NOMO-1 treated with DMSO at 0.1 percent for 48 hours (cell line): ENCODE results near the gene PAK4.

Source experiments
- DNase-seq: peaks from one replicate; lab custom pipeline; 2025; ENCODE audit not compliant: unreplicated experiment; lab: John Stamatoyannopoulos, UW

Gene PAK4

DNA sequence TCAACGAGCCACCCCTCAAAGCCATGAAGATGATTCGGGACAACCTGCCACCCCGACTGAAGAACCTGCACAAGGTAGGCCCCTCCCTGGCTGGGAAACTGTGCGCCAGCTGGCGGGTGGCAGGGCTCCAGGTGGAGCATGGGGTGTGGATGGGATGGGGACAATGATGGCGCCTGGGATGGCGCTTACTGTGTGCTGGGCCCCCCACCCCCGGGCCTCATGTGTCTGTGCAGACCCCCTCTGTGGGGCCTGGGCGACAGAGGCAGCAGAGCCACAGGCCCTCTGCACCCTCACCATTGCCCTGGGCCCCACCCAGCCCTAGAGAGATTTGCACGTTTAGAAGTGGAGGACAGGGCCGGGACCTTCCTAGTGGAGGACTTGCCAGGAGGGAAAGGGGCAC is 52.1 kb downstream of the PAK4 start:
- no peak for DNase-seq

DNA sequence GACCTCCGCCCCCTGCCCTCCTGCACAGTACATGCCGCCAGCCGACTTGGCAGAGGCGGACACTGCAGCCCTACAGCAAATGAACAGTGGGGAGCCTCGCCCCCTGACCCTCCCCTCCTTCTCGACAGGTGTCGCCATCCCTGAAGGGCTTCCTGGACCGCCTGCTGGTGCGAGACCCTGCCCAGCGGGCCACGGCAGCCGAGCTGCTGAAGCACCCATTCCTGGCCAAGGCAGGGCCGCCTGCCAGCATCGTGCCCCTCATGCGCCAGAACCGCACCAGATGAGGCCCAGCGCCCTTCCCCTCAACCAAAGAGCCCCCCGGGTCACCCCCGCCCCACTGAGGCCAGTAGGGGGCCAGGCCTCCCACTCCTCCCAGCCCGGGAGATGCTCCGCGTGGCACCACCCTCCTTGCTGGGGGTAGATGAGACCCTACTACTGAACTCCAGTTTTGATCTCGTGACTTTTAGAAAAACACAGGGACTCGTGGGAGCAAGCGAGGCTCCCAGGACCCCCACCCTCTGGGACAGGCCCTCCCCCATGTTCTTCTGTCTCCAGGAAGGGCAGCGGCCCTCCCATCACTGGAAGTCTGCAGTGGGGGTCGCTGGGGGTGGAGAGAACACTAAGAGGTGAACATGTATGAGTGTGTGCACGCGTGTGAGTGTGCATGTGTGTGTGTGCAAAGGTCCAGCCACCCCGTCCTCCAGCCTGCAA is 52.9 kb downstream of the PAK4 start:
- no peak for DNase-seq

DNA sequence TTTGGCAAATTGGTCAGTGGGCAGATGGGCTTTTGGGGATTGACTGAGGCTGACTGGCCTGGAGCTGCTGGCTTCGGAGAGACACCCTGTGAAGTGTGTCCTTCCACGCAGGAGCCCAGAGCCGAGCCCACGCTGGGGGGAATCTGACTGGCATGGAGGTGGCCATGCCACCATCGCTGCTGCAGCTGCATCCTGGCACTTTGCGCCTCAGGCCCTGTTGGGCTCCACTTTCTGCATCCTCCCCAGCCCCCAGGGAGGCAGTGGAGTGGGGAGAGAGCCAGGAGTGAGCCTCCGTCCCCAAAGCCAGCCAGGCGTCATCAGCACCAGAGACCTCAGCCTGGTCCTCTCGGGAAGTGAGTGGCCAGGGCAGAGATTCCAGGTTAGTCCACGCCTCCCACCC is 54.2 kb downstream of the PAK4 start:
- DNase-seq: no peak

DNA sequence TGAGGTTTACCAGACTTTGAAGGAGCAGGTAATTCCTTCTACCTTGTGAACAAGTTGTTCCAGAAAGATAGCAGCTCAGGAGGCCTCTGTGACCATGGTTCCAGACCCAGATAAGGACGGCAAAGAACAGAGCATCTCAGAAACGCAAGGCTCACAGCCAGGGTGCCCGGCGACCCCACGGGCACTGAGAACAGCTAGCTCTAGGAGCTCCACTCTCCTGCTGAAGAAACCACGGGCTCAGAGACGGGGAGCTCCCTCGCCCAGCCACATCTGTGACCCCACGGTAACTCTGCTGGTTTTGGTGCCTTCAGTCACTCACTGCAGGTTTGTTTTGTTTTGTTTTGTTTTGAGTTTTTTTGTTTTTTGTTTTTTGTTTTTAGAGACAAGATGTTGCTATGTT is 55.2 kb downstream of the PAK4 start:
- DNase-seq: no peak

DNA sequence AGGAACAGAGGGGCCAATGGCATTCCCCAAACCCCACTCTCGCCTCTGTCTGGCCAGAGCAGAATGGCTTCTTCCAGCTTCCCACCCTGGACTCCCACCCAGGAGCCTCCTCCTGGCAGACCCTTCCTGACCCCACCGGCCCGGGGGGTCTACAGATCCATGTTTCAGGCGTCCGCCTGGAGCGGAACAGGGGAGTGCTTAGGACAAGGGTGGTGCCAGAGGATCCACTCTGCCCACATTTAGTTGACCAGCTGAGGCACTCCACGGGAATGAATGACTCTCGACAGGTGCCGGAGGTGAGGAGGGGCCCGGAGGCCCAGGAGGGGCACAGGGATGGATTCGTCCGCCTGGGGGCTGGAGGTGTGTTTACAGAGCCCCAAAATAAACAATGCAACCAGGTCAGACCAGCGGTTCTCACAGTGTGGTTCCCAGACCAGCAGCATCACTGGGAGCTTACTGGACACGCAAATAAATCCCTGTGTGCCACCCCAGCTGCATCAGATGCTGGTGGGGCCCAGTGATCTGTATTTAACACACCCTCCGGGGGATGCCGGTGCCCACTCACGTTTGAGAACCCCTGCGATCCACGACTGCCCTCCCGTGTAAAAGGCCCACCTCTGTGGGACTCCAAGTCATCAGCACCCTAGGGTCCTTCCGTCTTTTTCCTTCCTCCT is 56.1 kb downstream of the PAK4 start:
- DNase-seq: no peak

DNA sequence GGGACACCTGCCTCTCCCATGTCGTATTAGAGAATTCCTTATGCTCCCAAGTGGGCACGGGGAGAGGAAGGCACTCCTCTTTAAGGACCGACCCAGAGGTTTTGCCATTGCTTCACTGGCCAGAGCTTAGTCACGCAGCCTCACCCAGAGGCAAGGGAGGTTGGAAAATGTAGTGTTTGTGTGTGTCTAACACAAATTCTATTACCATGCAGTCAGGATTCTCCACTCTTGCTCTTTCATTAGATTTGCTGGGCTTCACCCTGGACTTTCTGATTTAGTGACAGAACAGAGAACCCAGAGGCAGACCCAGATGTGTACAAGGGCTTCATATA is 56.6 kb downstream of the PAK4 start:
- no peak for DNase-seq

DNA sequence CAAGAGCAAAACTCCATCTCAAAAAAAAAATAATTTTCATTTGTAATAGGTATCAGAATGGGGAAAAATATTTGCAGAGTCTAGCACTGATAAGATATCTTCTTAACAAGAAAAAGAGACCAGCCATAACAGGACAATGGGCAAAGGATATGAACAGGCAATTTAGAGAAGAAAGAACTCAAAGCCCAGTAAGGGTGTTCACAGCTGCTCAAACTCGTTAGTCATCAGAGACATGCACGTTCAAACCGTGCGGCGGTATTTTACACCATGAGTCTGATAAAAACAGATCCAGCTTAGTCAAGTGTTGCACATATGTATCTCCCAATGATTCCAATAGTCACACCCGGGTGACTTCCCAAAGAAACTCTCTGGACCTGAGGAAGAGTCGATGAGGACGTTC is 57.5 kb downstream of the PAK4 start:
- DNase-seq: no peak

DNA sequence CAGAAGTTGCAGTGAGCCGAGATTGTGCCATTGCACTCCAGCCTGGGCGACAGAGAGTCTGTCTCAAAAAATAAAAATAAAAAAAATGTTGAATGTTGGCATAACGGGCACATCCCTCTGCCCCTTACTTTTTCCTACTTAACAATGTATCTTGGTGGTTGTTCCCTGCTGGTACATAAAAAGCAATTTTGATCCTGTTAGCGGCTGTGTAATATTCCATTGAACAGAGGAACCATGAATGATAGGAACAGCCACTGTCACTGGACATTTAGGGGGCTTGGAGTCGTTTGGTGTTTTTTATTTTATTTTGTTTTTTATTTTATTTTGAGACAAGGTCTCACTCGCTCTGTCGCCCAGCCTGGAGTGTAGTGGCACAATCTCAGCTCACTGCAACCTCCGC is 60.8 kb downstream of the PAK4 start:
- no peak for DNase-seq

DNA sequence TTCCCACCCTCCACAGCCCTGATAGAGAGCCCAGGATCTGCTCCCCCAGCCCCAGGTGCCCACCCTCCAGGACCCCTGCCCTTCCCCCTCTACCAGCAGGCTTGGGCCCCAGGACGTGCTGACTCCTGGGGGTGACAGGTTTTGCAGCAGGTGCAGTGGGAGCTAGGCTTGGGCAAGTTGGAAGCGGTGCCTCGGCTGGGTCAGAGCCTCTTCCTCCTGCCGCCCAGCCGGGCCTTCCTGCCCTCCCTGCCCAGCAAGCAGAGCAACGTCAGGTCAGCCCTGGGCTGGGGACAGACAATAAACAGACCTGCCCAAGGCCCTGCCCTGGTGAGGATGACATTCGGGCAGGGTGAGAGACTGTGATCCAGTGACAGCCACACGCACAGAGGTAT is 62.0 kb downstream of the PAK4 start:
- DNase-seq: no peak

DNA sequence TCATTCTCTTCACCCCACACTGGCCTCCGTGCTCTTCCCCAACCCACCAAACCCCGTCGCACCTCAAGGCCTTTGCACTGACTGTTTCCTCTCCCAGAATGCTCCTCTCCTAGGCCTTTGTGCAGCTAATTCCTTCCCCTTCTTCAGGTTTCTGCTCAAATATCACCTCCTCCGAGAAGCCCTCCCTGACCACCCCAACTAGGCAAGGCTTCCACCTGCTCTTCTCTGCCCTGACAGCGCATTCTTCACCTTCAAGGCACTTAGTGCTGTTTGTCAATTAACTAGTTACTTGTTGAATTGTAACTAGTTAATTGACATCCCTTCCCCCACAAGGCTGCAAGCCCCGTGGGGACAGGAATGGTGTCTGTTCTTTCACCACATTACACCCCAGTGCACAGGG is 63.4 kb downstream of the PAK4 start:
- DNase-seq: no peak

DNA sequence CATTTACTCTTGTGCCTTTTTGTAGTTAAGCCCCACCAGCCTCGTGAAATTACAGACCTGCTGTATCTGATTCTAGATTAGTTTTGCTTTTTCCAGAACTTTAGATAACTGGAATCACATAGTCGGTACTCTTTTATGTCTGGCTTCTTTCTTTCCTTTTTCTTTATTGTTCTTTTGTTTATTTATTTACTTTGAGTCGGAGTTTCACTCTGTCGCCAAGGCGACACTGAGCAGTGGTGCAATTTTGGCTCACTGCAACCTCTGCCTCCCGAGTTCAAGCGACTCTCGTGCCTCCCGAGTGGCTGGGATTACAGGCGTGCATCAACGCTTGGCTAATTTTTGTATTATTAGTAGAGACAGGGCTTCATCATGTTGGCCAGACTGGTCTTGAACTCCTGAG is 65.2 kb downstream of the PAK4 start:
- DNase-seq: no peak

DNA sequence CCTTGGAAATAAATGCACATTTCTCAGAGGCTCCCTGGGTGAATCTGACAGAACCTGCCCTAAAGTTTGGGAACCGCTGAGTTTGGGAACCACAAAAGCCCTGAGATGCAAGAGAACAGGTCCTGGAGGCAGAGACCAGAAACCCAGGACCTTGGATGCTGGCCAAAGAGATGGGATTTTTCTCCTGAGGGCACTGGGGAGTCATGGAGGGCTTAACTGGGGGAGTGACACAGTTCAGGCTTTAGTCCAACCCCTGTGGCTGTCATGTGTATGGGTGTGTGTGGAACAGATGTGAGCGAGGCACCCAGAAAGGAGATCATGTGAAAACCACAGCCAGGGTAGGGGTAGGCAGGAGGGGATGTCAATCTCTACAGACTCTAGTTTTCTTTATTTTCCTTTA is 67.3 kb downstream of the PAK4 start:
- no peak for DNase-seq

DNA sequence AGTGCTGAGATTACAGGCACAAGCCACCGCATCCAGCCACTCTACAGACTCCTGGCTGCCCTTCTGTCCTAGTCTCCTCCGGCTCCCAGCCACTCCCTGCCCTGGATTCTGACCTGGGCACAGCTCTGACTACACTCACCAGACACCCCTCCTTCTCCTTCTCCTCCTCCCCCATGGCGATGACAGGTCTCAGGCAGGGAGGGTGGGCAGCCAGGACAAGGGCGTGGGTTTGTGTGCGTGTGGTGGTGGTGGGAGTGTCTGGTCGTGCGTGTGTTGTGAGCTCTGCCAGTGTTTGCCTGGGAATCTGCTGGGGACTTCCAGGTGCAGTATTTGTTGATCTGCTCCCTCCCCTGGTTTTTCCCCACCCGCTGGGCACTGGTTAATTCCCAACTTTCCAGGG is 68.2 kb downstream of the PAK4 start:
- DNase-seq: no peak

DNA sequence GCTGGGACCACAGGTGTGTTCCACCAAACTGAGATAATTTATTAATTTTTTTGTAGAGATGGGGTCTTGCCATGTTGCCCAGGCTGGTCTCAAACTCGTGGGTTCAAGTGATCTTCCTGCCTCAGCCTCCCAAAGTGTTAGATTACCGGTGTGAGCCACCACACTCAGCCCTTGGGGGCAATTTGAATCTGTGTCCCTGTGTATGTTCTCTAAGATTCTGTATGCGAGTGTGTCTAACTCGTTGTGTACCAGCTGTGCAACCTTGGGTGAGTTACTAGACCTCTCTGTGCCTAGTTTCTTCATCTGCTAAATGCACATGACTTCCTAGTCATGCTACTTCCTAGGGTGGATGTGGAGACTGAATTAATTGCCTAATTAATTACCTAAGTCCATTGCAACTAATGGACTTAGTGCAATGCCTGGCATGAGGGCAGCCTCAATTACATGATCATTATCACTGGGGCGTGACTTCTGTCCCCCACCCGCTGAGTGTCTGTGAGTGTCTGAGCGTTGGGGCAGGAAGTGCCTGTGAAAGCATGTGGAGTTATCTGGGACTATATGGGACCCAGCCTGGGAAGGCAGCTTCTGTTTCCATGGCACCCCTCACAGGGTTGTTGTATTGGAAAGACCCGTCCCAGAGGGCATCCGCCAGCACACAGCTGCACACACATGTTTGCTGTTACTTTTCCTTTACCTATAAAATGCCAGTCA is 69.4 kb downstream of the PAK4 start:
- no peak for DNase-seq

DNA sequence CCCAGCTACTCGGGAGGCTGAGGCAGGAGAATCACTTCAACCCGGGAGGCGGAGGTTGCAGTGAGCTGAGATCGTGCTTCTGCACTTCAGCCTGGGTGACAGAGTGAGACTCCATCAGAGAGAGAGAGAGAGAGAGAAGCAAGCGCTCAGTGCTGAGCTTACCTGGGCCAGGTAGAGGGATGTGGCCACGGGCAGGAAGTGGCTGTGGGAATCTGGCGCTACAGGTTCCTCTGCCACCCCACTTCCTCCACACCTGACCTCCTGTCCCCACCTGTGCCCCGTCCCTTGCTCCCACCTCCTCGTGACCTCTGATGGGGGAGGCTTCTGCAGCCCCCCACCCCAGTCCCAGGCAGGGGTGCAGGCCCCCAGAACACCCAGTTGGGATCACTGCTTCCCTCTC is 70.2 kb downstream of the PAK4 start:
- DNase-seq: no peak

DNA sequence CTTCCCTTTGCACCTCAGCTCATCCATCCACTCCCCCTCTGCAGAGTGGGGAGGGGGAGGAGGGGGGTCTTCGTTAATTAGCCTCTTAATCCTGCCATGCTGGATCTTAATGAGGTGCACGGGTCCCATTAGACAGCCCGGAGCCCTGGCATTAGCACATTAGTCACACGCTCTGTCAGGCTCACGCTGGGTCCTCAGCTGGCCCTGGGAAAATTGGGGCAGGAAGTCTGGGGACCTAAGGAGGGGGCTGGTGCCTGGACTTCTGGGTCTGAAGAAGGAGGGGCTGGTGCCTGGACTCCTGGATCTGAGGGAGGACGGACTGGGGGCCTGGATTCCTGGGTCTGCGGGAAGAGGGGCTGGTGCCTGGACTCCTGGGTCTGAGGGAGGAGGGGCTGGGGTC is 70.7 kb downstream of the PAK4 start:
- no peak for DNase-seq

DNA sequence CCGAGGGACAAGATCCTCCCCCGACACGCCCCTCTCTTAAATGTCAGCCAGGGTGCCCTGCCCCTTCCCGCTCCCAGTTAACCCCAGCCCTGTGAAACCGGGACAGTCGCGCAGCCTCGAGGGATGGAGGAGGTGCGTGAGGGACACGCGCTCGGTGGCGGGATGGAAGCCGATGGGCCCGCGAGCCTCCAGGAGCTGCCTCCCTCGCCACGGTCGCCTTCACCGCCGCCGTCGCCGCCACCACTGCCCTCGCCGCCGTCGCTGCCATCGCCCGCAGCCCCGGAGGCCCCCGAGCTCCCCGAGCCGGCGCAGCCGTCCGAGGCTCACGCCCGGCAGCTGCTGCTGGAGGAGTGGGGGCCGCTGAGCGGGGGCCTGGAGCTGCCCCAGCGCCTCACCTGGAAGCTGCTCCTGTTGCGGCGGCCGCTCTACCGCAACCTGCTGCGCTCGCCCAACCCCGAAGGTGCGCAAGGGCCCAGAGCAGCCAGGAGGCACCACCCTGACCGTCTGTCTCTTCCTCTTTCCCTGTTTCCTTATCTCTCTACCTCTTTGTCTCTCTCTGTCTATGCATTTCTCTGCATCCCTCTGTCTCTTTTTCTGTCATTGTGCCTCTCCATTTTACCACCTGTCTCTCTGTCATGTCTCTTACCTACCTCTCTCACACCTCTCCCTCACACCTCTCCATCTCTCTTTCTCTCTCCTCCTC is 71.4 kb downstream of the PAK4 start, which contains the start of gene NCCRP1:
NCCRP1 (plus strand) TSS at position 105 of the 703 bp plus-strand sequence; CDS start at position 124, 19 bp downstream.
- no peak for DNase-seq

DNA sequence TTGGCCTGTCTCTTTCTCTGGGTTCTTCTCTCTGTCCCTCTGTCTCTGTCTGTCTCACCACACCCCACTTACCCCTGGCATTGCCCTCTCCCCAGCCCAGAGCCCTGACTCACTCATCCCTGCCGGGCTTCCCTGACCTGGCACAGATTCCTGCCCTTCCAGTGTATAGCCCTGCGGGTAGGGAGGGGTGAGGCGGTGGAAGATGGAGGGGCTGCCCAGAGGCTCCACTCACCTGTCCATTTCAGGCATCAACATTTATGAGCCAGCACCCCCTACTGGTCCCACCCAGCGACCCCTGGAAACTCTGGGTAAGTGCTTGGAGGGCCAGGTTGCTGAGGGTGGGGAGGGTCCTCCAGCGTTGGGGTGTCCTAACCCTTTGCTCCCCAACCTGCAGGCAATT is 72.2 kb downstream of the PAK4 start:
- no peak for DNase-seq

DNA sequence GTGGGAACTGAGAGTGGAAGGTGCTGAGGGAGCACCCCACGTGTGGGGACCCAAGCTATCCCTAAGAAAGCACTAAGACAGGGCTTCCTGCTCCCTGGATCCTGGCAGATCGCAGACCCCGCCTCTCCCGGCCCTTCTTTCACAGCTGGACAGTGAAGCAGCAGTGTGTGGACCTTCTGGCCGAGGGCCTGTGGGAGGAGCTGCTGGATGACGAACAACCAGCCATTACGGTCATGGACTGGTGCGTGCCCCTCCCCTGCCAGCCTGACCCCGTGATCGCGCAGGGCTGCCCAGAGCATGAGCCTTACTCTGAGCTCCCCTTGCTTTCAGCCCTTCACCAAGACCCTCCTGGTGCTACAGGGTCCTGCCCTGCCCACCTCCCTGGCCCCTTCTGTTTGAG is 73.4 kb downstream of the PAK4 start:
- no peak for DNase-seq

DNA sequence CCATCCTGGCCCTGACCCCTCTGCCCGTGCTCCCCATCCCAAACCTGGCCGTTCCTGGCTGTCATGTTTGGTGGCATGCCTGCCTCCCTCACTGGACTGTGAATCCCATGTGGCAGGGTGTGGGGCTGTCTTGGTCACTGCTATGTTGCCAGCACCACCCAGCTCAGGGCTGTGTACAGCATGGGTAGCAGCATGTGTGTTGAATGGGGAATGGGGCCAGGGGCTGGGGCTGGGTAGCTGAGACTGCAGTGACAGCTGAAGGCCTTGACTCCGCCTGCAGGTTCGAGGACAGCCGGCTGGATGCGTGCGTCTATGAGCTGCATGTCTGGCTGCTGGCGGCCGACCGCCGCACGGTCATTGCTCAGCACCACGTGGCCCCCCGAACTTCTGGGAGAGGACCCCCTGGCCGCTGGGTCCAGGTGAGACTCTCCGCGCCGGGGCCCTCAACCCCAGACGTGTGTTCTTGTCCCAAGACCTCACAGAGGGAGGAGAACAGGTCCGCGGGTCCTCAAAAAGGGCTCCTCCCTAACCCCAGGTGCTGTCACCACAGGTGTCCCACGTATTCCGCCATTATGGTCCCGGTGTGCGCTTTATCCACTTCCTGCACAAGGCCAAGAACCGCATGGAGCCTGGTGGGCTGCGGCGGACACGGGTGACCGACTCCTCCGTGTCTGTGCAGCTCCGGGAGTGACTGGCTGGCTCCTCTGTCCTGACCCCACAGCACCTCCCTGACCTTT is 74.6 kb downstream of the PAK4 start:
- DNase-seq: no peak

DNA sequence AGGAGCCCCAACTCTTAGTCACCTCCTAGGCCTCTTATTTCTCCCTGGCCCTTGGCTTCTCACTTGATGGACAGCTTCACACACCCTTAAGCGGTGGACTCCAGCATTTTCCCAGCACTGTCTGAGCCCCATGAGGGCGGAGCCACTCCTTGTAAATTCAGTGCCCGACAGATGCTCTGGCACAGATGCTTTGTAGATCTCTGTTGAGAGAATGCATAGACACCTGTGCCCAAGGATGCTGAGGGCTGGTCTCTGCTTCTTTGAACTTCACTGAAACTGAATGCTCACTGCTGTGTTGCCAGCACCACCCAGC is 75.2 kb downstream of the PAK4 start:
- no peak for DNase-seq
